Stomach (tissue), 9 donors: Measurements from ENCODE around the gene NTM. TPM values are rescaled to one million over a fixed set of nuclear protein-coding genes. Genes with fewer than 3 reads are reported as not detected.

Source experiments
- DNase-seq, 2 donors: peaks; one replicate each; pipeline versions ENCODE4 v3.0.0 to v3.0.0-alpha.2; 2013 to 2019
- H3K27ac ChIP-seq, 5 donors: fragments of 200-600 bp in 4 of 5; sonication (generic) in 4 of 5; one replicate each; pipeline ENCODE4 v1.5.1; 2013 to 2019; ENCODE audit warnings: mild to moderate bottlenecking in 1 of 5, moderate library complexity in 1 of 5
- H3K27me3 ChIP-seq, 3 donors: fragments of 200-600 bp; sonication (generic); one replicate each; pipeline ENCODE4 v1.5.1; 2017 to 2019; ENCODE audit warnings: mixed run types in 1 of 3
- H3K36me3 ChIP-seq, 4 donors: fragments of 200-600 bp; sonication (generic); 1 replicate in 3 of 4; 2 replicates in 1 of 4; pipeline ENCODE4 v1.5.1; 2016 to 2019
- H3K4me1 ChIP-seq, 4 donors: fragments of 200-600 bp; sonication (generic); one replicate each; pipeline ENCODE4 v1.5.1; 2016 to 2019
- H3K4me3 ChIP-seq, 4 donors: fragments of 200-600 bp; sonication (generic) in 3 of 4; one replicate each; pipeline ENCODE4 v1.5.1; 2016 to 2019; ENCODE audit warnings: mild to moderate bottlenecking in 1 of 4
- H3K9me3 ChIP-seq, 4 donors: fragments of 200-600 bp; sonication (generic); one replicate each; pipeline ENCODE4 v1.5.1; 2016 to 2019
- EP300 ChIP-seq: sonication (generic); formaldehyde crosslinking; IDR thresholded peaks from one replicate; pipeline ENCODE4 v1.6.1; 2017; ENCODE audit warnings: antibody characterized with exemption
- POLR2A ChIP-seq, 4 donors: fragments of 450-650 bp; IDR thresholded peaks; one replicate each; pipeline ENCODE4 v1.6.1; 2016; ENCODE audit warnings: antibody characterized with exemption in 4 of 4, control low read depth in 2 of 4, mild to moderate bottlenecking in 1 of 4, moderate library complexity in 1 of 4
- POLR2AphosphoS5 ChIP-seq, 3 donors: sonication (generic); formaldehyde crosslinking; IDR thresholded peaks; one replicate each; pipeline ENCODE4 v1.6.1; 2016; ENCODE audit warnings: antibody characterized with exemption in 3 of 3
- WGBS, 5 donors: extraction: QIAGEN DNeasy Blood & Tissue Kit in 3 of 5; methylation state at CpG; one replicate each; pipeline versions ENCODE4 v1.1.5 to v1.1.7; 2013 to 2018; 5-methylcytosine and 5-hydroxymethylcytosine counted together
- intact Hi-C: fragments of 100-400 bp; cut with DNase I; formaldehyde crosslinking; loops from one replicate; pipeline ENCODE4 v1.15.1; 2023; ENCODE audit warnings: low total_unique reads
- polyA plus RNA-seq, 3 donors: library from polyadenylated mRNA; stranded (reverse); fragments of 200-250 nt; gene quantifications; one replicate each; pipeline ENCODE4 v1.2.3, GENCODE V29; 2013
- total RNA-seq, 5 donors: library from RNA; depleted of rRNA; stranded (reverse); fragments of >200 nt; gene quantifications; one replicate each; pipeline versions ENCODE4 v1.1.0 to v1.2.3, GENCODE V29; 2014 to 2016
- TF ChIP-seq, protein P1 (sequence below), 7 experiments: fragments of 450-650 bp in 4 of 7; fragments of 200-600 bp in 3 of 7; sonication (generic) in 3 of 7; IDR thresholded peaks; one replicate each; pipeline ENCODE4 v1.5.1; 2016 to 2019; ENCODE audit warnings: antibody characterized with exemption in 7 of 7, control low read depth in 2 of 7, mild to moderate bottlenecking in 1 of 7
- donor health status: healthy with polysubstance abuse.
- donor health status: Bipolar disorder and iron deficiency.
- donor health status: healthy.

NTM gene
- total and polyA plus RNA-seq, 8 donors: 0.50 to 8.4 (median 1.3) TPM; not detected in 3

DNA sequence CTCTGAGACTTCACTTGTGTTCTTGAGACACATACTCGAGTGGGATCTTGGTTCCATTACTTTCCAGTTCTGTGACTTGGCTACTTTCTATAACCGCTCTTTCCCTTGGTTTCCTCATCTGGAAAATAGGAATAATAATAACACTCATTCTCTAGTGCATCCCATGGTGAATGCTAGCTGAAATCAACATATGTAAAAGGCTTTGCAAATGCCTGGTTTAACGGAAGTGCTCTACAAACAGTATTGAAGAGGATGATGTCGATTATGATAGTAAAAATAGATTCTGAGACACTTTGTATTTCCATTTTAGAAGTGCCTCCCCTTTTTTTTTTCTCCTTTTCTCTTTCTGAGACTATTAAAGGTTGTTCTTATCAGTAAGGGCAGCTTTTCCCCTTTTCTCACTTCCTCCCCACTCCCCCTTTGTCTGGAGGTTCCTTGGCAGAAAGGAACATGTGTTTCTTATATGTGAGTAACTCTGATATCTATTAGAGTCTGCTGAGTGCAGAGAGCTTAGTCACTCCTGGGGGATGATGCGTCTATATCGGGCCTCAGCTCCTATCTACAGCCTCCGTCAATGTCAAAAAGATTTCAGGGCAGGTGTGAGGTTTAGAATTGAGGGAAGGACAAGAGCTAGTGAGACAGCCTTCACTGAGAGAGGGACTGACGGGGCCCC is 489.3 kb downstream of the NTM start:
- H3K27me3 ChIP-seq: peaks cover 0 to 8% (median 0%) of the 10 kb centered on the region in 3 donors
- WGBS, 5 donors: 55 to 71% (median 59%) methylated on average over 8 of the region's 8 CpGs
- intact Hi-C loops: no loop called here

GRCh38 chr11:131864228-131864627 is 493.8 kb downstream of the NTM start:
- 49 to 75% (median 67%) methylated on average over 5 of the region's 5 CpGs for WGBS, 5 donors
- Histone ChIP-seq H3K4me3 (no peak overlapping the region), H3K27me3 (peaks cover 0 to 5% (median 0%) of the 10 kb centered on the region in 3 donors), H3K27ac (no peak overlapping the region), H3K36me3 (no peaks in the 10 kb centered on the region), H3K9me3 (no peaks in the 10 kb centered on the region), H3K4me1 (no peaks in the 10 kb centered on the region)
- intact Hi-C loops: no loop called here
- TF ChIP-seq EP300 (no peak), POLR2A (IDR thresholded peaks at IDR 0.05) (no peak)
- TF ChIP-seq, protein P1, sequence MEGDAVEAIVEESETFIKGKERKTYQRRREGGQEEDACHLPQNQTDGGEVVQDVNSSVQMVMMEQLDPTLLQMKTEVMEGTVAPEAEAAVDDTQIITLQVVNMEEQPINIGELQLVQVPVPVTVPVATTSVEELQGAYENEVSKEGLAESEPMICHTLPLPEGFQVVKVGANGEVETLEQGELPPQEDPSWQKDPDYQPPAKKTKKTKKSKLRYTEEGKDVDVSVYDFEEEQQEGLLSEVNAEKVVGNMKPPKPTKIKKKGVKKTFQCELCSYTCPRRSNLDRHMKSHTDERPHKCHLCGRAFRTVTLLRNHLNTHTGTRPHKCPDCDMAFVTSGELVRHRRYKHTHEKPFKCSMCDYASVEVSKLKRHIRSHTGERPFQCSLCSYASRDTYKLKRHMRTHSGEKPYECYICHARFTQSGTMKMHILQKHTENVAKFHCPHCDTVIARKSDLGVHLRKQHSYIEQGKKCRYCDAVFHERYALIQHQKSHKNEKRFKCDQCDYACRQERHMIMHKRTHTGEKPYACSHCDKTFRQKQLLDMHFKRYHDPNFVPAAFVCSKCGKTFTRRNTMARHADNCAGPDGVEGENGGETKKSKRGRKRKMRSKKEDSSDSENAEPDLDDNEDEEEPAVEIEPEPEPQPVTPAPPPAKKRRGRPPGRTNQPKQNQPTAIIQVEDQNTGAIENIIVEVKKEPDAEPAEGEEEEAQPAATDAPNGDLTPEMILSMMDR (IDR thresholded peaks at IDR 0.05): no peak
- no peak for DNase-seq

More for the DNA sequence above, 489.3 kb downstream of the NTM start:
- H3K4me3 ChIP-seq: no peak overlapping the region
- no peaks in the 10 kb centered on the region for H3K9me3 ChIP-seq
- DNase-seq: no peak
- H3K27ac ChIP-seq: no peak overlapping the region
- H3K4me1 ChIP-seq: no peaks in the 10 kb centered on the region
- H3K36me3 ChIP-seq: no peaks in the 10 kb centered on the region
- TF ChIP-seq, protein P1 (IDR thresholded peaks at IDR 0.05): no peak
- TF ChIP-seq EP300 (no peak), POLR2AphosphoS5 (IDR thresholded peaks at IDR 0.05) (no peak), POLR2A (IDR thresholded peaks at IDR 0.05) (no peak)

DNA sequence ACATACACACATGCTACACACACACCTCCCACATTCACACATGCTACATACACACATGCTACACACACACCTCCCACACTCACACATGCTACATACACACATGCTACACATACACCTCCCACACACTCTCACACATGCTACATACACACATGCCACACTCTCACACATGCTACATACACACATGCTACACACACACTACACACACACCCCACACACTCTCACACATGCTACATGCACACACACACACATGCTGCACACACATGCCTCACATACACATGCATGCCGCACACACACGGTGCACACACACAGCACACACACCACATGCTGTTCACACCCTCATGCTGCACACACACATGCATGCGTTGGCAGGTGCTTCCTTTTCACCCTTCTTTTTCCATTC is 495.4 kb downstream of the NTM start:
- intact Hi-C loops: no loop called here
- Histone ChIP-seq H3K4me3 (no peak overlapping the region), H3K36me3 (no peaks in the 10 kb centered on the region), H3K4me1 (no peaks in the 10 kb centered on the region), H3K27me3 (peaks cover 0 to 5% (median 0%) of the 10 kb centered on the region in 3 donors), H3K27ac (no peak overlapping the region), H3K9me3 (no peaks in the 10 kb centered on the region)
- TF ChIP-seq, protein P1 (IDR thresholded peaks at IDR 0.05): no peak
- TF ChIP-seq POLR2AphosphoS5 (IDR thresholded peaks at IDR 0.05) (no peak), EP300 (no peak), POLR2A (IDR thresholded peaks at IDR 0.05) (no peak)
- DNase-seq: no peak
- 92 to 96% (median 94%) methylated on average over 3 of the region's 3 CpGs for whole genome bisulfite sequencing, 5 donors

DNA sequence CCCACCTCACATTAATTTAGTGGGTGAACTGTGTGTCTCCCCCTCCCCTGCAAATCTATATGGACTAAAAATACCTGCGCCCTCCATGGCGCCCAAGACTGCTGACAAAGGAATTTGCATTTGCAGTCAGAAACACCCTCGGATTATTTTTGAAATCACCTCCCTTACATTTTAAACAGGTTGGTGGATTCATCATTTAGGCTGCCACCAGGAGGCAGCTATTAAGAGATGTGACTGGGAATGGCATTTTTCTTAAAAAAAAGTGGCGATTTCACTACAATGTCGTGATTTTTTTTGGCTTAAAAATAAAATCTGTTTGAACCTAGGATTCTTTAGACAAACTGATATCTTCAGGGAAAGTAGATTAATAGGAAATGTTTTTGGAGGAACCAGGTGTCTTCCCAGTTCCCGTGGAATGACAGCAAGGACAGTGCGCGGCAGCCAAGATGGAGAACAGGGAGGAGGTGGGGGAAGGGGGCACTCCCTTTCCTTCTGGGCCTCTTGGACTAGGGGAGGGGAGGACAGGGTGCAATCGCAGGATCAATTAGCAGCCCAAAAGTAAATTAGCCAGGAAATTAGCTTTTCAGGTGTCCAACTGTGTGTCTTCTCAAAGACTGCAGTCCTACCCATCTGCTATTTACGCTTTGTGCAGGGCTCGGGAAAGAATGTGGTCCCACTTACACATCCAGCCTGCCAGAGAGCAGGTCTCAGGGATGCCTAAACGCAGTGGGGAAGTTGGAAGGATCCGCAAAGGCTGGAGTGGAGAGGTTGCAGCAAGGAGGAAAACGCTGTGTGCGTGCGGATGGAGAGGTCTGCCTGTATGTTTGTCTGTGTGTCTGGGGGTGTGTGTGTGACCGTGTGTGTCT is 496.4 kb downstream of the NTM start:
- TF ChIP-seq POLR2AphosphoS5 (IDR thresholded peaks at IDR 0.05) (no peak), POLR2A (IDR thresholded peaks at IDR 0.05) (no peak)
- TF ChIP-seq, protein P1 (IDR thresholded peaks at IDR 0.05): no peak
- no peak overlapping the region for H3K27ac ChIP-seq
- no peaks in the 10 kb centered on the region for H3K36me3 ChIP-seq
- intact Hi-C loops: no loop called here
- H3K4me1 ChIP-seq: no peaks in the 10 kb centered on the region
- no peak overlapping the region for H3K4me3 ChIP-seq
- DNase-seq: no peak
- WGBS, 5 donors: 64 to 76% (median 74%) methylated on average over 17 of the region's 17 CpGs
- no peaks in the 10 kb centered on the region for H3K9me3 ChIP-seq
- H3K27me3 ChIP-seq: peaks cover 0 to 5% (median 0%) of the 10 kb centered on the region in 3 donors
